K562 (cell line): ENCODE measurements around the gene MPZL1. TPM values are rescaled to one million over a fixed set of nuclear protein-coding genes. Genes with fewer than 3 reads are reported as not detected.

Source experiments
- ATF1 ChIP-seq, 2 experiments: fragments of 450-650 bp in 1 of 2; IDR thresholded peaks; 2 replicates each; pipeline ENCODE4 v1.6.1; 2016; ENCODE audit warnings: missing compliant biosample characterization in 1 of 2, missing genetic modification characterization in 1 of 2
- ATF7 ChIP-seq: fragments of 450-650 bp; IDR thresholded peaks from 2 replicates; pipeline ENCODE4 v1.7.1; 2014; ENCODE audit warnings: mild to moderate bottlenecking, moderate library complexity
- BCOR ChIP-seq: fragments of 450-650 bp; IDR thresholded peaks from 2 replicates; pipeline ENCODE4 v1.6.1; 2016
- BRCA1 ChIP-seq, 2 experiments: fragments of 450-650 bp in 1 of 2; sonication (generic) in 1 of 2; formaldehyde crosslinking in 1 of 2; IDR thresholded peaks; 2 replicates each; pipeline versions ENCODE4 v1.5.0 to v1.6.1; 2017 to 2020; ENCODE audit warnings: mild to moderate bottlenecking in 1 of 2, missing genetic modification reagents in 1 of 2
- BRF1 ChIP-seq: IDR thresholded peaks from 3 replicates; pipeline ENCODE4 v1.6.1; 2011; ENCODE audit warnings: borderline replicate concordance, mild to moderate bottlenecking; ENCODE audit not compliant: insufficient read length; ENCODE audit errors: extremely low read depth
- CBX8 ChIP-seq: fragments of 200-600 bp; sonication (generic); IDR thresholded peaks from 2 replicates; pipeline ENCODE4 v1.6.1; 2012; ENCODE audit warnings: borderline replicate concordance, mixed run types, low read depth, mild to moderate bottlenecking, moderate library complexity, mixed read lengths, low read length, control low read depth, inconsistent platforms; ENCODE audit not compliant: poor library complexity, severe bottlenecking; ENCODE audit errors: extremely low read depth
- CHD1 ChIP-seq: fragments of 200-600 bp; sonication (generic); IDR thresholded peaks from one replicate; pipeline ENCODE4 v1.6.1; 2012; ENCODE audit warnings: mild to moderate bottlenecking, moderate library complexity, low read length, inconsistent platforms
- FOXP1 ChIP-seq: sonication (generic); formaldehyde crosslinking; IDR thresholded peaks from 2 replicates; pipeline ENCODE4 v1.8.0; 2022; ENCODE audit warnings: mild to moderate bottlenecking, missing genetic modification reagents
- GTF2F1 ChIP-seq: IDR thresholded peaks from 2 replicates; pipeline ENCODE4 v1.6.1; 2011; ENCODE audit warnings: low read depth, low read length, improper control_type of control experiment
- JUND ChIP-seq, 2 experiments: IDR thresholded peaks; 2 replicates in 1 of 2; 3 replicates in 1 of 2; pipeline ENCODE4 v1.6.1; 2011; ENCODE audit warnings: borderline replicate concordance in 2 of 2, low read depth in 2 of 2, low read length in 2 of 2, improper control_type of control experiment in 1 of 2, missing biosample characterization in 1 of 2, missing genetic modification characterization in 1 of 2, missing genetic modification reagents in 1 of 2
- MECOM ChIP-seq: fragments of 250-450 bp; sonication (Bioruptor Pico); IDR thresholded peaks from 2 replicates; pipeline ENCODE4 v1.8.0; 2022; ENCODE audit warnings: inconsistent platforms
- NBN ChIP-seq: fragments of 450-650 bp; IDR thresholded peaks from 2 replicates; pipeline ENCODE4 v1.6.1; 2016; ENCODE audit warnings: low read depth, mild to moderate bottlenecking
- NONO ChIP-seq, 2 experiments: fragments of 200-400 bp in 1 of 2; fragments of 450-650 bp in 1 of 2; formaldehyde crosslinking in 1 of 2; IDR thresholded peaks; 2 replicates each; pipeline ENCODE4 v1.6.1; 2017; ENCODE audit warnings: low read depth in 2 of 2, mild to moderate bottlenecking in 2 of 2, moderate library complexity in 2 of 2, low read length in 1 of 2
- NR3C1 ChIP-seq: sonication (generic); formaldehyde crosslinking; IDR thresholded peaks from 2 replicates; pipeline ENCODE4 v1.8.1; 2022; ENCODE audit warnings: missing genetic modification reagents
- NR4A1 ChIP-seq, 2 experiments: fragments of 250-450 bp in 1 of 2; fragments of 450-650 bp in 1 of 2; sonication (Bioruptor Pico) in 1 of 2; IDR thresholded peaks; 2 replicates each; pipeline versions ENCODE4 v1.4.0 to v1.6.1; 2016 to 2020; ENCODE audit warnings: mild to moderate bottlenecking in 2 of 2, missing compliant biosample characterization in 1 of 2, missing genetic modification characterization in 1 of 2, moderate library complexity in 1 of 2
- PTTG1 ChIP-seq: fragments of 450-650 bp; IDR thresholded peaks from 2 replicates; pipeline ENCODE4 v1.6.1; 2016; ENCODE audit warnings: low read depth, mild to moderate bottlenecking, missing genetic modification characterization, missing compliant biosample characterization
- RAD51 ChIP-seq: fragments of 450-650 bp; IDR thresholded peaks from 2 replicates; pipeline ENCODE4 v1.7.1; 2016; ENCODE audit warnings: low read depth, mild to moderate bottlenecking, borderline replicate concordance
- RHOXF2B ChIP-seq: fragments of 250-450 bp; sonication (Bioruptor Pico); conservative IDR thresholded peaks from 2 replicates; pipeline ENCODE4 v1.5.1; 2021
- SMAD4 ChIP-seq: fragments of 250-450 bp; sonication (Bioruptor Pico); conservative IDR thresholded peaks from 2 replicates; pipeline ENCODE4 v1.8.0; 2021; ENCODE audit warnings: inconsistent platforms, mild to moderate bottlenecking, moderate library complexity
- ZNF133 ChIP-seq: fragments of 250-450 bp; sonication (Bioruptor Pico); IDR thresholded peaks from 2 replicates; pipeline ENCODE4 v1.4.0; 2020; ENCODE audit warnings: mild to moderate bottlenecking
- ZNF282 ChIP-seq: sonication (generic); formaldehyde crosslinking; IDR thresholded peaks from 2 replicates; pipeline ENCODE4 v1.8.1; 2023; ENCODE audit warnings: missing genetic modification reagents
- ZNF408 ChIP-seq: fragments of 250-450 bp; sonication (Bioruptor Pico); IDR thresholded peaks from 2 replicates; pipeline ENCODE4 v1.4.0; 2020; ENCODE audit warnings: low read depth, mild to moderate bottlenecking, moderate library complexity
- ZNF668 ChIP-seq: fragments of 250-450 bp; sonication (Bioruptor Pico); IDR thresholded peaks from 2 replicates; pipeline ENCODE4 v1.8.0; 2022; ENCODE audit warnings: mild to moderate bottlenecking, inconsistent platforms
- ZNF740 ChIP-seq, 3 experiments: fragments of 200-800 bp in 1 of 3; sonication (Bioruptor generic) in 1 of 3; sonication (generic) in 1 of 3; formaldehyde crosslinking in 1 of 3; IDR thresholded peaks; 2 replicates each; pipeline versions ENCODE4 v1.6.1 to v1.8.0; 2016 to 2022; ENCODE audit warnings: mild to moderate bottlenecking in 2 of 3, missing compliant biosample characterization in 2 of 3, missing genetic modification characterization in 2 of 3, missing genetic modification reagents in 1 of 3
- ZNF77 ChIP-seq: fragments of 250-450 bp; sonication (Bioruptor Pico); IDR thresholded peaks from 2 replicates; pipeline ENCODE4 v1.5.0; 2020
- ZNF778 ChIP-seq: fragments of 450-650 bp; formaldehyde crosslinking; IDR thresholded peaks from 2 replicates; pipeline ENCODE4 v1.4.0; 2020; ENCODE audit warnings: mild to moderate bottlenecking, moderate library complexity
- polyA plus RNA-seq, 8 experiments: library from polyadenylated mRNA; depleted of rRNA in 4 of 8; stranded (reverse) in 5 of 8; unstranded in 3 of 8; fragments of >200 nt; fragmentation: Nextera tagmentation in 2 of 8; fragmentation: Illumina TruSeq in 1 of 8; extraction: Ambion mirVana in 2 of 8; extraction: Trizol in 1 of 8; gene quantifications; 2 replicates each; pipeline versions ENCODE4 v1.2.1 to v1.2.3, GENCODE V29; 2011 to 2014; ENCODE audit warnings: inconsistent platforms in 1 of 8, missing spikeins in 1 of 8
- total RNA-seq, 7 experiments: library from RNA; depleted of rRNA in 6 of 7; stranded (reverse); fragments of >200 nt in 6 of 7; fragmentation: Illumina TruSeq in 2 of 7; extraction: Trizol in 2 of 7; gene quantifications; 2 replicates each; pipeline versions ENCODE4 v1.2.1 to v1.2.3, GENCODE V29; 2011 to 2021; ENCODE audit warnings: low replicate concordance in 1 of 7
- TF ChIP-seq, protein P1 (sequence below): fragments of 250-450 bp; sonication (Bioruptor Pico); IDR thresholded peaks from 2 replicates; pipeline ENCODE4 v1.4.0; 2020; ENCODE audit warnings: mild to moderate bottlenecking, moderate library complexity

The MPZL1 gene
- total and polyA plus RNA-seq, 9 of the 15 experiments (the other 6 are each of a cell fraction or from before 2014, with no cell fraction given) = 14.5 to 153 (median 66.5) TPM

- TF ChIP-seq, protein P1, sequence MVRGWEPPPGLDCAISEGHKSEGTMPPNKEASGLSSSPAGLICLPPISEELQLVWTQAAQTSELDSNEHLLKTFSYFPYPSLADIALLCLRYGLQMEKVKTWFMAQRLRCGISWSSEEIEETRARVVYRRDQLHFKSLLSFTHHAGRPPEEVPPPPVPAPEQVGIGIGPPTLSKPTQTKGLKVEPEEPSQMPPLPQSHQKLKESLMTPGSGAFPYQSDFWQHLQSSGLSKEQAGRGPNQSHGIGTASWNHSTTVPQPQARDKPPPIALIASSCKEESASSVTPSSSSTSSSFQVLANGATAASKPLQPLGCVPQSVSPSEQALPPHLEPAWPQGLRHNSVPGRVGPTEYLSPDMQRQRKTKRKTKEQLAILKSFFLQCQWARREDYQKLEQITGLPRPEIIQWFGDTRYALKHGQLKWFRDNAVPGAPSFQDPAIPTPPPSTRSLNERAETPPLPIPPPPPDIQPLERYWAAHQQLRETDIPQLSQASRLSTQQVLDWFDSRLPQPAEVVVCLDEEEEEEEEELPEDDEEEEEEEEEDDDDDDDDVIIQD (CRISPR knock-in tag) = no peak
- no peak for TF ChIP-seq ZNF778 (CRISPR knock-in tag)
- TF ChIP-seq RAD51 = no peak
- peak; percentile 38; the same call in 1 of the 2 replicates for TF ChIP-seq MECOM (CRISPR knock-in tag)
- TF ChIP-seq ATF7 = no peak; the same call in 1 of the 2 replicates
- no peak for TF ChIP-seq ZNF668 (CRISPR knock-in tag)
- no peak for TF ChIP-seq ZNF408 (CRISPR knock-in tag)
- 0 out of 2 replicates have a peak, but pooled peaks have one; percentile 44 for TF ChIP-seq FOXP1
- TF ChIP-seq GTF2F1 = no peak
- no peak for TF ChIP-seq BRCA1 (IDR thresholded peaks at IDR 0.05)
- no peak for TF ChIP-seq BRCA1 (CRISPR knock-in tag; IDR thresholded peaks at IDR 0.05)
- no peak for TF ChIP-seq BCOR
- peak; percentile 59; the same call in 1 of the 2 replicates for TF ChIP-seq ZNF282 (CRISPR knock-in tag)
- TF ChIP-seq ATF1 (CRISPR knock-in tag; IDR thresholded peaks at IDR 0.05) = no peak
- TF ChIP-seq ATF1 (tag; IDR thresholded peaks at IDR 0.05) = peak; percentile 60
- peak; percentile 30 for TF ChIP-seq CHD1
- peak; percentile 34; the same call in 1 of the 2 replicates for TF ChIP-seq ZNF740 (CRISPR knock-in tag; IDR thresholded peaks at IDR 0.05)
- TF ChIP-seq ZNF740 (tag; IDR thresholded peaks at IDR 0.05) = no peak
- TF ChIP-seq NR4A1 (CRISPR knock-in tag; IDR thresholded peaks at IDR 0.05) = no peak
- TF ChIP-seq NR4A1 (tag; IDR thresholded peaks at IDR 0.05) = no peak
- no peak for TF ChIP-seq NONO (IDR thresholded peaks at IDR 0.05; ENCODE audit: low read depth in 2 of 2, low read length in 1 of 2)
- TF ChIP-seq NBN = no peak
- no peak for TF ChIP-seq ZNF133 (CRISPR knock-in tag)
- no peak for TF ChIP-seq RHOXF2B (CRISPR knock-in tag)
- TF ChIP-seq NR3C1 (CRISPR knock-in tag) = no peak
- TF ChIP-seq PTTG1 (tag) = no peak
- no peak for TF ChIP-seq ZNF77
- no peak for TF ChIP-seq CBX8
- TF ChIP-seq BRF1 = no peak
- TF ChIP-seq SMAD4 (CRISPR knock-in tag) = no peak
- peak; percentile 13; the same call in 1 of the 2 replicates for TF ChIP-seq JUND (IDR thresholded peaks at IDR 0.05; ENCODE audit: borderline replicate concordance, low read depth, low read length)
- no peak; the same call in 2 of the 3 replicates for TF ChIP-seq JUND (tag; IDR thresholded peaks at IDR 0.05; ENCODE audit: borderline replicate concordance, low read depth, low read length)
Observed at GRCh38 chr1:167721617-167722151, at the start of gene MPZL1 (continued).
